OCI-LY1 (cell line): Measurements from ENCODE around the gene RAB40B.

Source experiments
- EZH2 ChIP-seq: fragments of 200-600 bp; sonication (generic), shearing (Covaris generic); IDR thresholded peaks from 2 replicates; pipeline ENCODE4 v1.8.0; 2017; ENCODE audit warnings: borderline replicate concordance, mixed run types, mild to moderate bottlenecking, antibody characterized with exemption, low read length, moderate library complexity, mixed read lengths
- TF ChIP-seq, protein P1 (sequence below): fragments of 200-600 bp; sonication (generic), shearing (Covaris generic); IDR thresholded peaks from 2 replicates; pipeline ENCODE4 v1.5.1; 2017; ENCODE audit warnings: mild to moderate bottlenecking, antibody characterized with exemption, low read length, moderate library complexity, mixed read lengths

DNA sequence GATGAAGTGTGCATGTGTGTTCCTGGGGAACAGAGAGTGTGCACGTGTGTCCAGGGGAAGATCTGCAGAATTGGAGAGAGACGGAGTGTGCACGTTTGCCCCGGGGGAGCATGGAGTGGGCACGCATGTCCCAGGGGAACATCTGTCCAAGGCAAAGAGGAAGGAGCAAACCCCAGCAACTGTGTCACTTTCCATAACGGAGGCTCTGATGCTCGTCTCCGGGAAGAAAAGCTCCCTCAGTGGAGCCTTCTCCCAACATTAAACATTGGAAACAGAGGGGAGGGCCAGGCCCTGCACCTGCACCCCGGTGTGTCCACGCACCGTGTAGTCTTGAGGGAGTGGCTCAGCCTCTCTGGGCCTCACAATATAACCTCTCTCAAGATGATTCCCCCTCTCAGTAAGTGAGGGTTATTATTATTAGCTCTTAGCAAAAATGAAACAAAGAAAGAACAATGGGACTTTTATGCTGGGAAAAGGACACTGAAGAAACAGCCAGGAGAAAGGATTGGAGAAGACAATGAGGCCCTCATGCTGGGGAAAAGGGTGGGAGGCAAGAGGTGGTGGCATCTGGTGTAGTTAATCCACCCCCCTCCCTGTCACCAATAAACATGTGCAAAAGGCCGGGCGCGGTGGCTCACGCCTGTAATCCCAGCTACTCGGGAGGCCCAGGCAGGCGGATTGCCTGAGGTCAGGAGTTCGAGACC lies 7.6 kb downstream of the RAB40B start:
- TF ChIP-seq, protein P1, sequence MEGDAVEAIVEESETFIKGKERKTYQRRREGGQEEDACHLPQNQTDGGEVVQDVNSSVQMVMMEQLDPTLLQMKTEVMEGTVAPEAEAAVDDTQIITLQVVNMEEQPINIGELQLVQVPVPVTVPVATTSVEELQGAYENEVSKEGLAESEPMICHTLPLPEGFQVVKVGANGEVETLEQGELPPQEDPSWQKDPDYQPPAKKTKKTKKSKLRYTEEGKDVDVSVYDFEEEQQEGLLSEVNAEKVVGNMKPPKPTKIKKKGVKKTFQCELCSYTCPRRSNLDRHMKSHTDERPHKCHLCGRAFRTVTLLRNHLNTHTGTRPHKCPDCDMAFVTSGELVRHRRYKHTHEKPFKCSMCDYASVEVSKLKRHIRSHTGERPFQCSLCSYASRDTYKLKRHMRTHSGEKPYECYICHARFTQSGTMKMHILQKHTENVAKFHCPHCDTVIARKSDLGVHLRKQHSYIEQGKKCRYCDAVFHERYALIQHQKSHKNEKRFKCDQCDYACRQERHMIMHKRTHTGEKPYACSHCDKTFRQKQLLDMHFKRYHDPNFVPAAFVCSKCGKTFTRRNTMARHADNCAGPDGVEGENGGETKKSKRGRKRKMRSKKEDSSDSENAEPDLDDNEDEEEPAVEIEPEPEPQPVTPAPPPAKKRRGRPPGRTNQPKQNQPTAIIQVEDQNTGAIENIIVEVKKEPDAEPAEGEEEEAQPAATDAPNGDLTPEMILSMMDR = no peak
- no peak for TF ChIP-seq EZH2
